Stomach smooth muscle (tissue), 2 donors: ENCODE measurements around the gene OR6A2.
"Not testable (repeated sequence)": the region's sequence is repeated elsewhere in the genome, so short reads cannot be mapped to it uniquely, and the experiment has no call there.

Experiments
- H3K27ac ChIP-seq: one replicate; pipeline ENCODE4 v1.7.0; 2013; ENCODE audit warnings: mild to moderate bottlenecking, low read length, inconsistent platforms
- H3K27me3 ChIP-seq, 2 donors: one replicate each; pipeline ENCODE4 v1.7.0; 2013; ENCODE audit warnings: low read length in 2 of 2; ENCODE audit not compliant: insufficient read depth in 2 of 2, control insufficient read depth in 1 of 2
- H3K36me3 ChIP-seq, 2 donors: one replicate each; pipeline ENCODE4 v1.7.0; 2013; ENCODE audit warnings: low read length in 2 of 2; ENCODE audit not compliant: control insufficient read depth in 2 of 2, insufficient read depth in 2 of 2
- H3K4me1 ChIP-seq: one replicate; pipeline ENCODE4 v1.7.0; 2013; ENCODE audit warnings: low read length; ENCODE audit not compliant: control insufficient read depth, insufficient read depth
- H3K4me3 ChIP-seq, 2 donors: one replicate each; pipeline ENCODE4 v1.7.0; 2013; ENCODE audit warnings: low read length in 2 of 2
- H3K9ac ChIP-seq, 2 donors: one replicate each; pipeline ENCODE4 v1.7.0; 2013; ENCODE audit warnings: low read length in 2 of 2, mild to moderate bottlenecking in 1 of 2
- H3K9me3 ChIP-seq, 2 donors: one replicate each; pipeline ENCODE4 v1.7.0; 2013; ENCODE audit warnings: low read length in 2 of 2; ENCODE audit not compliant: control insufficient read depth in 2 of 2
- donor health status: healthy.
- donor health status: Pancreatic carcinoma.

The OR6A2 gene

DNA sequence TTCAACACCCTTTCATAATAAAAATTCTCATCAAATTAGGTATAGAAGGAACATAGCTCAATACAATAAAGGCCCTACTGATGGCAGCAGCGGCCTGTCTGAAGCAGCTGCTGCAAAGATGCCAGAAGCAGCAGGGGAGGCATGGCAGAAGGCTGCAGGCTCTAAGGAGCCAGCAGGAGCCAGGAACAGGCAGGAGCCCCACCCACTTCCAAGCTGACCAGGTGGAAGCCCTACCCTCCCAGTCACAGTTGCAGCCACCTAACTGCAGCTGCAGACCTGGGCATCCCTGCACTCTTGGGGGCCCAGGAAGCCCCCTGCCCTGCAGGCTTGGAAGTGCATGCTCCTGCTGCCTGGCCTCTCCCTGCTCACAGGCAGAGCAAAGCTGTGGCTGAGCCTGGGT is 18.2 kb upstream of the OR6A2 start:
- H3K9ac ChIP-seq: no peak overlapping the region
- no peak overlapping the region for H3K4me3 ChIP-seq
- H3K36me3 ChIP-seq: no peaks in the 10 kb centered on the region
- H3K27ac ChIP-seq: no peak overlapping the region
- no peaks in the 10 kb centered on the region for H3K4me1 ChIP-seq
- peaks cover 0 to 9% of the 10 kb centered on the region in 2 donors for H3K27me3 ChIP-seq
- H3K9me3 ChIP-seq: no peaks in the 10 kb centered on the region

DNA sequence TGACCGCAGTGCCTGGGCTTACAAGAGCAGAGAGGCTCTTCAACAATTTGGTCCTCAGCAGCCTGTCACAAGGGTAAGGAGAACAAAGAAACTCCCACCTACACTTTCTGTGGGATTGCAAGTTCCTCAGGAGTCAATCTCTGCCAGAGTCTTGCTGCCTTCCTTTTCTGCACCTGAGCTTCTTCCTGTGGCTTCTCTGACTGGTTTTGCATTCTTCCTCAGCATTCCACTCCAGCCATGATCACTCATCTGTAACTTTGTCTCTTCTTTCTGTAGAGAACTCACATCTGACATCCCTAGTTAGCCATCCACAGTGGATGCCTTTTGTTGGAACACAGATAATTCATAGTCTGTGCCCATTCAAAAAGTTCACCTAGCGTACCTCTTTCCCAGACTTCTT is 14.2 kb upstream of the OR6A2 start:
- Histone ChIP-seq H3K4me1 (no peaks in the 10 kb centered on the region), H3K4me3 (no peak overlapping the region), H3K9ac (no peak overlapping the region), H3K9me3 (no peaks in the 10 kb centered on the region), H3K27me3 (peaks cover 0 to 9% of the 10 kb centered on the region in 2 donors), H3K36me3 (no peaks in the 10 kb centered on the region), H3K27ac (no peak overlapping the region)

DNA sequence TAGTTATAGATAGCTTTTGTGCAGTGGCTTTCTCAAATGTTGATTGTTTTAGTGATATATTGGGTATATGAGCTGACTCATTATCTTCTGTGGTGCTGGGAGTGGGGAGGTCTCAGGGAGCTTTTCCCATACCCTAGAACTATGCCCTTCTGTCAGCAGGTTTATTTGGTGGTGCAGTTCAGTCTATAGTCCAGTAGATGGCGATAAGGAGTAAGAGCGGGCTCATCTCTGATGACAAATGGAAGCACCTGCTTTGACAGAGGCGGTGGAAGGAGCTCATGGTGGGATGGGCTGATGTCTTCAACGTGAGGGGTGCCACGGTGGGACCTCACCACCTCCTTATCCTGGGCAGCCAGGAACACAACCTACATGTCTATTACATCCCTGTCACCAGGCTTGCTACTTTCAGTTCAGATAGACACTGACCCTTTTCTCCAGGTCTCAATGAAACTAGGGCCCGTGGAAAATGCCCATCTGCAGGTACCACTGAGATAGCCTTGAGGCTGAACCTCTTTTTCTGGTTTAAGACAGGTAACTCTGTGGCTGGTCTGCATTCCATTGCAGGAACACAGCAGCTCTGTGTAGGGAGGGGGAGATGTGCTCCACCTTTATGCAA is 13.0 kb upstream of the OR6A2 start:
- no peaks in the 10 kb centered on the region for H3K4me1 ChIP-seq
- H3K9ac ChIP-seq: no peak overlapping the region
- H3K36me3 ChIP-seq: no peaks in the 10 kb centered on the region
- no peak overlapping the region for H3K4me3 ChIP-seq
- H3K27me3 ChIP-seq: peaks cover 0 to 9% of the 10 kb centered on the region in 2 donors
- no peaks in the 10 kb centered on the region for H3K9me3 ChIP-seq
- H3K27ac ChIP-seq: no peak overlapping the region

DNA sequence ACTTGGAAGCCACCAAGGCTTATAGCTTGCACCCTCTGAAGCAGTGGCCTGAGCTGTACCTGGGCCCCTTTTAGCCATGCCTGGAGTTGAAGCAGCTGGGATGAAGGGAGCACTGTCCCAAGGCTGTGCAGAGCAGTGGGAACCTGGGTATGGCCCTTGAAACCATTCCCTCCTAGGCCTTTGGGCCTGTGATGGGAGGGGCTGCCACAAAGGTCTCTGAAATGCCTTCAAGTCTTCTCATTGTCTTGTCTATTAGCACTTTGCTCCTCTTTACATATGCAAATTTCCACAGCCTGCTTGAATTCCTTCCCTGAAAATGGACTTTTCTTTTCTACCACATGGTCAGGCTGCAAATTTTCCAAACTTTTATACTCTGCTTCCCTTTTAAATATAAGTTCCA is 1.6 kb upstream of the OR6A2 start:
- not testable (repeated sequence) for H3K27ac ChIP-seq, H3K4me1 ChIP-seq, H3K27me3 ChIP-seq, H3K9ac ChIP-seq, H3K4me3 ChIP-seq, H3K36me3 ChIP-seq, H3K9me3 ChIP-seq

DNA sequence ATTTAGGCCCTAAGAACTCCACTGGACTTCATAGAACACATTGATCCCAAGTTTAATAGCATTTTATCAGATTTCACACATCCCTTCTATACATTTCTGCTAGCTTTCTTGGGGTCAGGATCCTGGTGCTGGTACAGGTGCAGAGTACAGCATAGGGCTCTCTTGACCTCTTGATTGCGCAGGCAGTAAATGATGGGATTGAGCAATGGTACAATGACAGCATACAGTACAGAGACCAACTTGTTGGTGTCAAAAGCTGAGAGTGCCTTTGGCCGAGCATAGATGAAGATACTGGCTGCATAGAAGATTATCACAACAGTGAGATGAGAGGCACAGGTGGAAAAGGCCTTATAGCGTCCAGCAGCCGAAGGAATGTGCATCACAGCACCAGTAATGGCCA is 4.8 kb downstream of the OR6A2 start:
- H3K9me3 ChIP-seq: no peaks in the 10 kb centered on the region
- H3K27ac ChIP-seq: no peak overlapping the region
- no peaks in the 10 kb centered on the region for H3K27me3 ChIP-seq
- H3K36me3 ChIP-seq: no peaks in the 10 kb centered on the region
- no peak overlapping the region for H3K9ac ChIP-seq
- H3K4me1 ChIP-seq: no peaks in the 10 kb centered on the region
- H3K4me3 ChIP-seq: no peak overlapping the region

DNA sequence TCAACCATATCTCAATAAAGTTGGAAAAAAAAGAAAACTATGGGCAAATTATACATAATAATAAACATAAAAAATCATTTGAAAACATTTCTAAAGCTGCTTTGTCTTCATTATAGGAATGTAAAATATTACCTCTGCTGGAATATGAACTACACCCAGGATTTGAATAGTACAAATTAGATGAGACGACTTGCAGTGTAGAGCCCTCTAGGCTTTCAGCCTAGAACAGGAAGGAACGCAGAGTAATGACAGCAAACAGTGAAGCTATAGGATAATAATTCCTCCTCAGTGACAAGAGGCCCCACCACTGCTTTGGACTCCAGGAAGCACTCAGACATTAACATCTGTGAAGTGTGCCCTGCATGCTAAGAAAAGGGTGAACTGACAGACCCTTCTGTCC is 8.9 kb downstream of the OR6A2 start:
- H3K4me3 ChIP-seq: no peak overlapping the region

DNA sequence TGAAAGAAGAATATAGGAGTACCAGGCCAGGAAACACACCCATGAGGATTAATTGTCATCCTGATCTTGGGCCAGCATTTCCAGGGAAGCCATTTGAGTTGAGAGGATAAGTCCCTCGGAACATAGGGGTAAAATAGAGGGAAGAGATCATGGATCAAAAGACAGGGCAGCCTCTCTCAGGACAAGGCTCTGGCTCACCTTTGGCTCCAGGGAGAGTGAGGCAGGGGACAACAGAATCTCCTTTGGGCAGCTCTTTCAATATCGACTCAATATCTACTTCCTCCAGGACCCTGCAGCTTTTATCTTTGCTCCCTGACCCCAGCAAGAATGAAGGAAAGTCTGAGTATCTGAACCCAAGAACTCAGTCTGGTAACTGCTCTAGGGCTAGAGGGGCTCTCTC is 16.8 kb downstream of the OR6A2 start, which contains the start of gene OR2AG1:
OR2AG1 (plus strand) TSS at position 301 of the 400 bp plus-strand sequence. CDS start 2,018 bp downstream, outside the sequence.
- Histone ChIP-seq H3K4me1 (no peaks in the 10 kb centered on the region), H3K27ac (no peak within 1 kb of the TSS), H3K36me3 (no peaks in the 10 kb centered on the region), H3K9ac (no peak within 1 kb of the TSS), H3K9me3 (no peaks in the 10 kb centered on the region), H3K27me3 (no peaks in the 10 kb centered on the region), H3K4me3 (no peak within 1 kb of the TSS)

More for the DNA sequence above, 8.9 kb downstream of the OR6A2 start:
- H3K4me1 ChIP-seq: no peaks in the 10 kb centered on the region
- H3K36me3 ChIP-seq: no peaks in the 10 kb centered on the region
- H3K27me3 ChIP-seq: no peaks in the 10 kb centered on the region
- no peak overlapping the region for H3K27ac ChIP-seq
- H3K9me3 ChIP-seq: no peaks in the 10 kb centered on the region
- H3K9ac ChIP-seq: no peak overlapping the region

DNA sequence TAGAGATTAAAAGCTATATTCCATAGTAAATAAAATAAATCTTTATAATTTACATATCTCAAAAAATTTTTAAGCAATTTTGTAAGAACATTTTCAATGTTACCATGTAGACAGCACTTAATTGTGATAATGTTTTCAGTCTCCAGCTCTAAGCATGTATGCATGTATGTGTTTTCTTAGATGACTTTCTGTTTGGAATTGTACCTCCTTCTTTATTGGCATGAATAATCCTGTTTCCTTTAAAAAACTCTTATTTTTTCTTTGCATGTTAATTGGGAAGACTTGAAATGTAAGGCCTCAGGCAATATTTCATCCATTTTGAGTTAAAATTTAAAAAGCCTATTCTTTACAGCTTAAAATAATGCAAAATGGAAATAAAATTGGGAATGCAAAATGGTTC is 18.7 kb downstream of the OR6A2 start:
- H3K4me1 ChIP-seq: no peaks in the 10 kb centered on the region
- no peak overlapping the region for H3K4me3 ChIP-seq
- no peaks in the 10 kb centered on the region for H3K9me3 ChIP-seq
- no peaks in the 10 kb centered on the region for H3K36me3 ChIP-seq
- H3K27ac ChIP-seq: no peak overlapping the region
- H3K9ac ChIP-seq: no peak overlapping the region
- no peaks in the 10 kb centered on the region for H3K27me3 ChIP-seq

DNA sequence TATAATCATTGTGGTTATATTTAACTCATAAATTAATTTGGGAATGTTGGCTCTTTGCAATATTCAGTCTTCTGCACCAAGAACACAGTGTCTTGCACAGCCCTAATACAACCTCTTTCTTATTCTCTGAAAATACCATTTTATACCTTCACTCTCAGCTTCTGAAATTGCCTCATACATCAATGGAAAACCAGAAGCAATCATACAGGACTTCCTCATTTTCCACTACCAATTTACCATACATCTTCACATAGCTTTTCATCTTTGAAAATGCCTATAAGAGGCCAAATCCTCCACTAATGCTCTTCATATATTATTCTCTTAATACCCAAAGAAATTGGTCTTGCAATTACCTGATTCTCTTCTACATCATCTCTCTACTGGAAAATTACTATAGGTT is 21.0 kb downstream of the OR6A2 start:
- H3K27me3 ChIP-seq: no peaks in the 10 kb centered on the region
- no peaks in the 10 kb centered on the region for H3K9me3 ChIP-seq
- no peak overlapping the region for H3K4me3 ChIP-seq
- no peak overlapping the region for H3K27ac ChIP-seq
- no peak overlapping the region for H3K9ac ChIP-seq
- no peaks in the 10 kb centered on the region for H3K4me1 ChIP-seq
- H3K36me3 ChIP-seq: no peaks in the 10 kb centered on the region

DNA sequence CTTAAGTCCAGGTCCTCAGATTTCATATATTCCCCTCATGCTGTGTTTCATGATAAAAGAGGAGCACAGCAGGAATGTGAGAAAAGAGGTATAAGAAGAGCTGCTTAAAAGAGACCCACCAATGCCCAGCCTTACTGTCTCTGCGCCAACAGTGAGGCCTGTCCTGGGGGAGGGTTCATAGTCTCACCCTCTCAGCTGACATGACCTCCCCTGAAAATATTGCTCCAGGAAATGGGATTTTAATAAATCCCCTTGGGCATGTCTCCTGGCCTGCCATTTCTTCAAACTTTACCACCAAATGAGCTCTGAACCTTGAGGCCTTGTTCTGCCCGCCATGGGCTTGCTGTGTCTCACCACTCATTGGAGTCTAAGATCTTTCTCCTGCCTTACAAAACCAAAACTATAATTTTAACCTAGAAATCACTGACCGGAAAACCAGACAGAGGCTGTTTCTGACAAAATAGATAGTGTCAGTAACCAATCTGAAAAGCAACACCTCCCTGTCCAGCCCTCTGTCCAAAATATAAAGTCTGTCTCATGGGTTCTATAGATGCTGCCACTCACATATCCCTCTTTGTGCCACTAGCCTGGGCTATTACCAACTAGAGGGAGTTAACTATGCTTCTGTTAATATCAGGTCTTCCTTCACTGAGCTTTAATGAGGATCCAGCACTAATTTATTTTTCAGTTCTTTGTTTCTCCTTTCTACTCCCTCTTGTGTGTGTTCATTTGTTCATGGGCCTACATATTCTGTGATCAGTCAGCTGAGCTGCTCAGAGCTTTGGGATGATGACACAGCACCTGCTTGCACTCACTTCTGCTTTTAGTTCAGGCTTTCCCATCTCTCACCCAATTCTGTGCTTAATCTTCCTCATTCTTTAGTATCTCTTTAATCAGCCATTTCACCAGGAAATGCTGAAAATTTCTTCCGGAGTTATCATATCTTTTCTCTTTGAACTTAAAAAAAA is 27.3 kb downstream of the OR6A2 start, which contains the start of gene OR2AG2:
OR2AG2 (minus strand) TSS at position 51 of the 968 bp plus-strand sequence. CDS start 3,019 bp downstream, outside the sequence.
- no peak within 1 kb of the TSS for H3K27ac ChIP-seq
- no peaks in the 10 kb centered on the region for H3K9me3 ChIP-seq
- no peak within 1 kb of the TSS for H3K4me3 ChIP-seq
- no peak within 1 kb of the TSS for H3K9ac ChIP-seq
- no peaks in the 10 kb centered on the region for H3K4me1 ChIP-seq
- no peaks in the 10 kb centered on the region for H3K36me3 ChIP-seq
- H3K27me3 ChIP-seq: no peaks in the 10 kb centered on the region
